PC-3 (cell line): ENCODE data around the gene ERP44. TPM values are rescaled to one million over a fixed set of nuclear protein-coding genes. Genes with fewer than 3 reads are reported as not detected.

ENCODE experiments used
- ATAC-seq: fragments of 200-7000 bp; cut with Tn5 transposase; 2 replicates; pipeline ENCODE4 v1.9.1; 2020; ENCODE audit warnings: mild to moderate bottlenecking, moderate library complexity
- BruUV-seq: library from RNA; stranded (reverse); fragments of 400-500 nt; replicated peaks from 2 replicates; lab custom pipeline; 2021; lab: Mats Ljungman, UMichigan
- CTCF ChIA-PET: fragments of 300-600 bp; sonication (Branson Sonifier 250); formaldehyde crosslinking; loops from one replicate; lab custom pipeline; 2022; ENCODE audit warnings: antibody characterized with exemption; lab: Charles Lee
- POLR2A ChIA-PET: fragments of 300-600 bp; sonication (Branson Sonifier 250); formaldehyde crosslinking; loops from one replicate; lab custom pipeline; 2022; ENCODE audit warnings: antibody characterized with exemption; ENCODE audit not compliant: unreplicated experiment; lab: Charles Lee
- DNase-seq: peaks from one replicate; pipeline ENCODE4 v3.0.0-alpha.2; 2015
- H2AFZ ChIP-seq: fragments of 300-600 bp; sonication (generic); 2 replicates; pipeline ENCODE4 v1.6.0; 2016; ENCODE audit warnings: antibody characterized with exemption, low read length
- H3F3A ChIP-seq: fragments of 300-600 bp; sonication (generic); one replicate; pipeline ENCODE4 v1.6.0; 2017; ENCODE audit warnings: antibody characterized with exemption, low read length, control low read depth, mild to moderate bottlenecking; ENCODE audit not compliant: unreplicated experiment
- H3K27ac ChIP-seq: fragments of 300-600 bp; sonication (generic); 2 replicates; pipeline ENCODE4 v1.5.1; 2016; ENCODE audit warnings: mild to moderate bottlenecking, low read length
- H3K27me3 ChIP-seq: fragments of 300-600 bp; sonication (generic); 2 replicates; pipeline ENCODE4 v1.6.1; 2016; ENCODE audit warnings: low read length, mixed read lengths
- H3K36me3 ChIP-seq: fragments of 300-600 bp; sonication (generic); 2 replicates; pipeline ENCODE4 v1.6.1; 2016; ENCODE audit warnings: low read depth, mixed run types, low read length, mixed read lengths
- H3K4me1 ChIP-seq: fragments of 300-600 bp; sonication (generic); 2 replicates; pipeline ENCODE4 v1.5.1; 2016; ENCODE audit warnings: low read length; ENCODE audit not compliant: insufficient read depth
- H3K4me2 ChIP-seq: fragments of 300-600 bp; sonication (generic); 2 replicates; pipeline ENCODE4 v1.6.0; 2016; ENCODE audit warnings: low read length
- H3K4me3 ChIP-seq: fragments of 300-600 bp; sonication (generic); 2 replicates; pipeline ENCODE4 v1.5.1; 2016; ENCODE audit warnings: mild to moderate bottlenecking, low read length, mixed read lengths
- H3K79me2 ChIP-seq: fragments of 300-600 bp; sonication (generic); 2 replicates; pipeline ENCODE4 v1.6.1; 2017; ENCODE audit warnings: low read length, mixed read lengths
- H3K9ac ChIP-seq: fragments of 300-600 bp; sonication (generic); 2 replicates; pipeline ENCODE4 v1.6.0; 2016; ENCODE audit warnings: mild to moderate bottlenecking, low read length
- H3K9me2 ChIP-seq: fragments of 300-600 bp; sonication (generic); replicated peaks from 2 replicates; pipeline ENCODE4 v1.6.1; 2016; ENCODE audit warnings: mixed run types, low read length, mixed read lengths
- H3K9me3 ChIP-seq: fragments of 300-600 bp; sonication (generic); 2 replicates; pipeline ENCODE4 v1.6.1; 2016; ENCODE audit warnings: low read length, mixed read lengths
- H4K20me1 ChIP-seq: fragments of 300-600 bp; sonication (generic); 2 replicates; pipeline ENCODE4 v1.6.1; 2016; ENCODE audit warnings: low read length, mixed read lengths
- EZH2 ChIP-seq: fragments of 300-600 bp; sonication (generic); IDR thresholded peaks from one replicate; pipeline ENCODE4 v1.6.1; 2017; ENCODE audit warnings: antibody characterized with exemption, mild to moderate bottlenecking, low read length; ENCODE audit not compliant: unreplicated experiment
- EZH2phosphoT487 ChIP-seq: fragments of 300-600 bp; sonication (generic); IDR thresholded peaks from 2 replicates; pipeline ENCODE4 v1.6.1; 2018; ENCODE audit warnings: mild to moderate bottlenecking, antibody characterized with exemption, low read length, borderline replicate concordance
- intact Hi-C: fragments of 100-400 bp; cut with micrococcal nuclease; formaldehyde crosslinking; loops from 2 replicates; pipeline ENCODE4 v1.9.0; 2023
- total RNA-seq: library from RNA; depleted of rRNA; stranded (reverse); fragments of >200 nt; gene quantifications from 2 replicates; pipeline ENCODE4 v1.2.3, GENCODE V29; 2014
- TF ChIP-seq, protein P1 (sequence below): fragments of 300-600 bp; sonication (generic); conservative IDR thresholded peaks from 2 replicates; pipeline ENCODE4 v1.5.1; 2017; ENCODE audit warnings: antibody characterized with exemption, low read depth, mild to moderate bottlenecking, low read length

The ERP44 gene
- total RNA-seq, 1 experiment from 2014 or later = 7.7 TPM

- H3K27ac ChIP-seq = no peak overlapping the region
- no peaks in the 10 kb centered on the region for H3F3A ChIP-seq
- no peak overlapping the region for H3K4me3 ChIP-seq
- intact Hi-C loops = no loop called here
- ATAC-seq = no peak
- H3K9ac ChIP-seq = no peak overlapping the region
- no peaks in the 10 kb centered on the region; the same call in 1 of the 2 replicates for H4K20me1 ChIP-seq
- H3K4me2 ChIP-seq = no peak overlapping the region
- H2AFZ ChIP-seq = no peak overlapping the region
- no TSS peak for BruUV-seq
- peaks cover 16% of the 10 kb centered on the region for H3K79me2 ChIP-seq
- no peaks in the 10 kb centered on the region for H3K27me3 ChIP-seq
- H3K36me3 ChIP-seq = no peaks in the 10 kb centered on the region
- no peaks in the 10 kb centered on the region for H3K9me3 ChIP-seq
- DNase-seq = no peak
- CTCF ChIA-PET = no interaction called here
- H3K4me1 ChIP-seq = peaks cover 8% of the 10 kb centered on the region
- TF ChIP-seq, protein P1, sequence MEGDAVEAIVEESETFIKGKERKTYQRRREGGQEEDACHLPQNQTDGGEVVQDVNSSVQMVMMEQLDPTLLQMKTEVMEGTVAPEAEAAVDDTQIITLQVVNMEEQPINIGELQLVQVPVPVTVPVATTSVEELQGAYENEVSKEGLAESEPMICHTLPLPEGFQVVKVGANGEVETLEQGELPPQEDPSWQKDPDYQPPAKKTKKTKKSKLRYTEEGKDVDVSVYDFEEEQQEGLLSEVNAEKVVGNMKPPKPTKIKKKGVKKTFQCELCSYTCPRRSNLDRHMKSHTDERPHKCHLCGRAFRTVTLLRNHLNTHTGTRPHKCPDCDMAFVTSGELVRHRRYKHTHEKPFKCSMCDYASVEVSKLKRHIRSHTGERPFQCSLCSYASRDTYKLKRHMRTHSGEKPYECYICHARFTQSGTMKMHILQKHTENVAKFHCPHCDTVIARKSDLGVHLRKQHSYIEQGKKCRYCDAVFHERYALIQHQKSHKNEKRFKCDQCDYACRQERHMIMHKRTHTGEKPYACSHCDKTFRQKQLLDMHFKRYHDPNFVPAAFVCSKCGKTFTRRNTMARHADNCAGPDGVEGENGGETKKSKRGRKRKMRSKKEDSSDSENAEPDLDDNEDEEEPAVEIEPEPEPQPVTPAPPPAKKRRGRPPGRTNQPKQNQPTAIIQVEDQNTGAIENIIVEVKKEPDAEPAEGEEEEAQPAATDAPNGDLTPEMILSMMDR = no peak
- no peak for TF ChIP-seq EZH2phosphoT487
- TF ChIP-seq EZH2 = no peak
- POLR2A ChIA-PET = no interaction called here
- no peaks in the 10 kb centered on the region for H3K9me2 ChIP-seq
These were observed 23.8 kb downstream of the ERP44 start for GRCh38 chr9:100074989-100075388.

DNA sequence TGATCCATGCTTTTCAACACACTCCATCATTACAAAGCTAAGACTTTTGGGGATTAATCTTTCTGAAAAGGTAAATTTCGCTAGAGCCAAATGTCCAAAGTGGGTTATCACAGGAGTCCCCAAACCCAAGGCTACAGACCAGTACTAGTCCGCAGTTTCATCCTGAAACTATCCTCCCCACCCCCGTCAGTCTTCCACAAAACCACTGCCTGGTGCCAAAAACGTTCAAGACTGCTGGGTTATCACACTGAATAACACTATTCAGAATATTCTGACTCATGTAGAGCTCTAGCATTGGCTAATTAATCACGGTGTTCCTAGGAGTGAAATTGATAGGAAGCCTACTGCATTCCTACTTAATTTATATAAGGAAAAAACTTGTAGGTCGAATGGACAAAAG is 24.7 kb downstream of the ERP44 start:
- ATAC-seq (no peak), DNase-seq (no peak)
- no peaks in the 10 kb centered on the region for H3K27me3 ChIP-seq
- intact Hi-C loops = no loop called here
- H3F3A ChIP-seq = no peaks in the 10 kb centered on the region
- H3K9ac ChIP-seq = no peak overlapping the region
- TF ChIP-seq, protein P1 = no peak
- TF ChIP-seq EZH2phosphoT487 (no peak), EZH2 (no peak)
- ChIA-PET CTCF (no interaction called here), POLR2A (no interaction called here)
- H3K9me3 ChIP-seq = no peaks in the 10 kb centered on the region
- H2AFZ ChIP-seq = no peak overlapping the region
- H3K79me2 ChIP-seq = peaks cover 19% of the 10 kb centered on the region; the same call in 1 of the 2 replicates
- BruUV-seq = no TSS peak
- no peak overlapping the region for H3K27ac ChIP-seq
- peaks cover 10% of the 10 kb centered on the region for H3K4me1 ChIP-seq
- H3K4me2 ChIP-seq = no peak overlapping the region
- no peaks in the 10 kb centered on the region for H3K9me2 ChIP-seq
- no peaks in the 10 kb centered on the region for H3K36me3 ChIP-seq
- no peaks in the 10 kb centered on the region; the same call in 1 of the 2 replicates for H4K20me1 ChIP-seq
- no peak overlapping the region for H3K4me3 ChIP-seq

- H3K27me3 ChIP-seq = no peaks in the 10 kb centered on the region
- no peak overlapping the region for H3K9ac ChIP-seq
- no peaks in the 10 kb centered on the region; the same call in 1 of the 2 replicates for H4K20me1 ChIP-seq
- peaks cover 10% of the 10 kb centered on the region for H3K4me1 ChIP-seq
- H3K27ac ChIP-seq = no peak overlapping the region
- H3F3A ChIP-seq = no peaks in the 10 kb centered on the region
- no peak overlapping the region for H3K4me3 ChIP-seq
- H3K9me2 ChIP-seq = no peaks in the 10 kb centered on the region
- no TSS peak for BruUV-seq
- H2AFZ ChIP-seq = no peak overlapping the region
- H3K9me3 ChIP-seq = no peaks in the 10 kb centered on the region
- ChIA-PET POLR2A (no interaction called here), CTCF (no interaction called here)
- H3K4me2 ChIP-seq = no peak overlapping the region
- TF ChIP-seq EZH2 = no peak
- TF ChIP-seq, protein P1 = no peak
- no peak for TF ChIP-seq EZH2phosphoT487
- no peaks in the 10 kb centered on the region for H3K36me3 ChIP-seq
- ATAC-seq = no peak
- intact Hi-C loops = no loop called here
- DNase-seq = peak; percentile 26
- peaks cover 19% of the 10 kb centered on the region; the same call in 1 of the 2 replicates for H3K79me2 ChIP-seq
These were observed 26.0 kb downstream of the ERP44 start for GRCh38 chr9:100072805-100073204.
